NAMALWA (cell line): ENCODE data around the gene NDN.

Experiments used
- DNase-seq: peaks from one replicate; pipeline ENCODE4 v3.0.0-alpha.2; 2015; ENCODE audit warnings: low spot score

The NDN gene

DNA sequence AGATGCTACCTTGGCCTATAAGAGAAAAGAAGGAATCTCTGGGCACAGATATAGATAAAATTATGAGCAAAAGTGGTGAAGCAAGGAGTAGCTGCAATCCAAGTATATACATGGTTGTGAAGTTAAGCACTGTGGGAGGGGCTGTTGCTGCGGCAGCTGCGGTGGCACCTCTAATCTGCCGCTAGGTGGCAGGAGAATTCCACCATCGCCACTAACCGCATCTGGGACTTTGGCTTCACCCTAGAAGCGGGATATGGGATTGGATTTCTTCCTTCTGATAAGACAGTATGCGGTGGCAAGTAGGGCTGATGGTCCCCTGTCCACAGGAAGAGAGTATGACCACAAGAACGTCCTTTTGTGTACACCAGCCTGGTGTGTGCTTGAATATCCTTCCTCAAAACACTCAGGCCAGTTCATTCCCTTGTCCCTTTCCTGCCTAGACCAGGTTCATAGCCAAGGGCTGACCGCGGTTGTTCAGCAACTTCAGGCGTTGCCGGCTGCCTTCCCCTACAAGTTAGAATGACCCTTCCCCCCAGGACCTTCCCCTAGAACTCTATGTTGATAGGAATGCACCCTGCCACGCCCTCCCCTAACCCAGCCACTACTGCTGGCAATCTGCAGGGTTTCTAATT is 44.6 kb downstream of the NDN start:
- peak; percentile 66 for DNase-seq
